Measurements from ENCODE around the gene KDM8.

Gene KDM8

GRCh38 chr16:27203507-27204311, at the start of gene KDM8:
Gene KDM8, plus strand, starts transcription at chr16:27203526. Its CDS starts 6,598 bp downstream, at chr16:27210124.
- in situ Hi-C loops (cut with HindIII; ENCODE audit: low pct_unique_long_range_greater_than_20kb, low sequenced_read_pairs) = no loop called here
- peak; percentile 94 to 99 for DNase-seq (ENCODE audit: low read depth in 1 of 2, low spot score in 1 of 2)
- TF ChIP-seq JUND (IDR thresholded peaks at IDR 0.05; ENCODE audit: low read depth) = no peak

GRCh38 chr16:27154705-27155521, 48.4 kb upstream of the KDM8 start:
- in situ Hi-C loops (cut with HindIII; ENCODE audit: low pct_unique_long_range_greater_than_20kb, low sequenced_read_pairs) = no loop called here
- no peak for TF ChIP-seq JUND (IDR thresholded peaks at IDR 0.05; ENCODE audit: low read depth)
- peak; percentile 49 to 51 for DNase-seq (ENCODE audit: low read depth in 1 of 2, low spot score in 1 of 2)

- no peak for DNase-seq (ENCODE audit: low read depth in 1 of 2, low spot score in 1 of 2)
- no peak for TF ChIP-seq JUND (IDR thresholded peaks at IDR 0.05; ENCODE audit: low read depth)
- in situ Hi-C loops (cut with HindIII; ENCODE audit: low pct_unique_long_range_greater_than_20kb, low sequenced_read_pairs) = no loop called here
Measured at GRCh38 chr16:27156579-27156978, 46.7 kb upstream of the KDM8 start.

GRCh38 chr16:27161398-27161797, 41.9 kb upstream of the KDM8 start:
- in situ Hi-C loops (cut with HindIII; ENCODE audit: low pct_unique_long_range_greater_than_20kb, low sequenced_read_pairs) = no loop called here
- TF ChIP-seq JUND (IDR thresholded peaks at IDR 0.05; ENCODE audit: low read depth) = no peak

GRCh38 chr16:27164352-27164751, 39.0 kb upstream of the KDM8 start:
- in situ Hi-C loops (cut with HindIII; ENCODE audit: low pct_unique_long_range_greater_than_20kb, low sequenced_read_pairs) = no loop called here
- no peak for DNase-seq (ENCODE audit: low read depth in 1 of 2, low spot score in 1 of 2)
- TF ChIP-seq JUND (IDR thresholded peaks at IDR 0.05; ENCODE audit: low read depth) = no peak

More at GRCh38 chr16:27161398-27161797, 41.9 kb upstream of the KDM8 start:
- DNase-seq (ENCODE audit: low read depth in 1 of 2, low spot score in 1 of 2) = no peak

GRCh38 chr16:27165576-27165975, 37.8 kb upstream of the KDM8 start:
- in situ Hi-C loops (cut with HindIII; ENCODE audit: low pct_unique_long_range_greater_than_20kb, low sequenced_read_pairs) = no loop called here
- no peak for TF ChIP-seq JUND (IDR thresholded peaks at IDR 0.05; ENCODE audit: low read depth)
- no peak for DNase-seq (ENCODE audit: low read depth in 1 of 2, low spot score in 1 of 2)

- DNase-seq (ENCODE audit: low read depth in 1 of 2, low spot score in 1 of 2) = no peak
- in situ Hi-C loops (cut with HindIII; ENCODE audit: low pct_unique_long_range_greater_than_20kb, low sequenced_read_pairs) = no loop called here
- TF ChIP-seq JUND (IDR thresholded peaks at IDR 0.05; ENCODE audit: low read depth) = no peak
Measured at GRCh38 chr16:27168790-27169189, 34.5 kb upstream of the KDM8 start.

GRCh38 chr16:27169511-27170071, 33.7 kb upstream of the KDM8 start:
- in situ Hi-C loops (cut with HindIII; ENCODE audit: low pct_unique_long_range_greater_than_20kb, low sequenced_read_pairs) = no loop called here
- TF ChIP-seq JUND (IDR thresholded peaks at IDR 0.05; ENCODE audit: low read depth) = no peak
- peak; percentile 54 to 76 for DNase-seq (ENCODE audit: low read depth in 1 of 2, low spot score in 1 of 2)

- TF ChIP-seq JUND (IDR thresholded peaks at IDR 0.05; ENCODE audit: low read depth) = no peak
- in situ Hi-C loops (cut with HindIII; ENCODE audit: low pct_unique_long_range_greater_than_20kb, low sequenced_read_pairs) = no loop called here
- no peak for DNase-seq (ENCODE audit: low read depth in 1 of 2, low spot score in 1 of 2)
Measured at GRCh38 chr16:27171584-27171983, 31.7 kb upstream of the KDM8 start.

- no peak for TF ChIP-seq JUND (IDR thresholded peaks at IDR 0.05; ENCODE audit: low read depth)
- peak in 1 of 2 experiments; percentile 35 for DNase-seq (ENCODE audit: low read depth in 1 of 2, low spot score in 1 of 2)
- in situ Hi-C loops (cut with HindIII; ENCODE audit: low pct_unique_long_range_greater_than_20kb, low sequenced_read_pairs) = no loop called here
Measured at GRCh38 chr16:27174007-27174406, 29.3 kb upstream of the KDM8 start.

- in situ Hi-C loops (cut with HindIII; ENCODE audit: low pct_unique_long_range_greater_than_20kb, low sequenced_read_pairs) = no loop called here
- peak in 1 of 2 experiments; percentile 37 for DNase-seq (ENCODE audit: low read depth in 1 of 2, low spot score in 1 of 2)
- TF ChIP-seq JUND (IDR thresholded peaks at IDR 0.05; ENCODE audit: low read depth) = no peak
Measured at GRCh38 chr16:27174798-27175197, 28.5 kb upstream of the KDM8 start.

GRCh38 chr16:27175888-27176287, 27.4 kb upstream of the KDM8 start:
- no peak for TF ChIP-seq JUND (IDR thresholded peaks at IDR 0.05; ENCODE audit: low read depth)
- in situ Hi-C loops (cut with HindIII; ENCODE audit: low pct_unique_long_range_greater_than_20kb, low sequenced_read_pairs) = no loop called here

More at GRCh38 chr16:27175888-27176287, 27.4 kb upstream of the KDM8 start:
- no peak for DNase-seq (ENCODE audit: low read depth in 1 of 2, low spot score in 1 of 2)
